SK-N-SH treated with all-trans-retinoic acid at 6 μM for 48 hours (cell line): ENCODE results near the gene NACA2.

Experiments
- ATAC-seq: fragments of 200-7000 bp; cut with Tn5 transposase; 3 replicates; pipeline ENCODE4 v1.9.1; 2020; ENCODE audit warnings: mild to moderate bottlenecking, moderate library complexity
- ARNTL ChIP-seq: fragments of 450-650 bp; formaldehyde crosslinking; IDR thresholded peaks from 2 replicates; pipeline ENCODE4 v1.5.0; 2020; ENCODE audit warnings: low read depth, mild to moderate bottlenecking, moderate library complexity, borderline replicate concordance
- CREB5 ChIP-seq: fragments of 250-450 bp; sonication (Bioruptor Pico); IDR thresholded peaks from 2 replicates; pipeline ENCODE4 v1.5.1; 2020; ENCODE audit warnings: low read depth, mild to moderate bottlenecking, moderate library complexity
- CSDC2 ChIP-seq: fragments of 250-450 bp; sonication (Bioruptor Pico); IDR thresholded peaks from 2 replicates; pipeline ENCODE4 v1.5.0; 2020; ENCODE audit warnings: mild to moderate bottlenecking, moderate library complexity
- CSRNP3 ChIP-seq: fragments of 250-450 bp; sonication (Bioruptor Pico); IDR thresholded peaks from 2 replicates; pipeline ENCODE4 v1.5.1; 2021; ENCODE audit warnings: mild to moderate bottlenecking, moderate library complexity
- ESRRG ChIP-seq: fragments of 250-450 bp; sonication (Bioruptor Pico); IDR thresholded peaks from 2 replicates; pipeline ENCODE4 v1.6.1; 2021; ENCODE audit warnings: mild to moderate bottlenecking
- GLIS3 ChIP-seq: fragments of 250-450 bp; sonication (Bioruptor Pico); IDR thresholded peaks from 2 replicates; pipeline ENCODE4 v1.5.0; 2020; ENCODE audit warnings: mild to moderate bottlenecking, moderate library complexity
- ISL1 ChIP-seq: fragments of 250-450 bp; sonication (Bioruptor Pico); IDR thresholded peaks from 2 replicates; pipeline ENCODE4 v2.1.2; 2022; ENCODE audit warnings: mild to moderate bottlenecking, moderate library complexity
- OSR1 ChIP-seq: fragments of 250-450 bp; sonication (Bioruptor Pico); IDR thresholded peaks from 2 replicates; pipeline ENCODE4 v1.8.0; 2022; ENCODE audit warnings: moderate library complexity, mild to moderate bottlenecking, inconsistent platforms
- PATZ1 ChIP-seq: fragments of 250-450 bp; sonication (Bioruptor Pico); IDR thresholded peaks from 2 replicates; pipeline ENCODE4 v1.8.0; 2020; ENCODE audit warnings: mild to moderate bottlenecking, moderate library complexity, borderline replicate concordance
- POU6F1 ChIP-seq: fragments of 250-450 bp; sonication (Bioruptor Pico); IDR thresholded peaks from 2 replicates; pipeline ENCODE4 v1.8.0; 2021; ENCODE audit warnings: low read depth, mild to moderate bottlenecking, moderate library complexity, borderline replicate concordance
- PPARA ChIP-seq: fragments of 250-450 bp; sonication (Bioruptor Pico); IDR thresholded peaks from 2 replicates; pipeline ENCODE4 v1.5.0; 2020; ENCODE audit warnings: mild to moderate bottlenecking, borderline replicate concordance
- RARB ChIP-seq: fragments of 250-450 bp; sonication (Bioruptor Pico); IDR thresholded peaks from 2 replicates; pipeline ENCODE4 v1.8.0; 2021; ENCODE audit warnings: mild to moderate bottlenecking, moderate library complexity
- SNAI2 ChIP-seq: fragments of 250-450 bp; sonication (Bioruptor Pico); IDR thresholded peaks from 2 replicates; pipeline ENCODE4 v1.5.0; 2020; ENCODE audit warnings: mild to moderate bottlenecking, moderate library complexity
- TCF4 ChIP-seq: fragments of 250-450 bp; sonication (Bioruptor Pico); IDR thresholded peaks from 2 replicates; pipeline ENCODE4 v1.8.0; 2021; ENCODE audit warnings: mild to moderate bottlenecking, moderate library complexity, borderline replicate concordance
- TSHZ2 ChIP-seq: fragments of 250-450 bp; sonication (Bioruptor Pico); IDR thresholded peaks from 2 replicates; pipeline ENCODE4 v1.5.0; 2020; ENCODE audit warnings: mild to moderate bottlenecking, moderate library complexity
- ZC3H10 ChIP-seq: fragments of 250-450 bp; sonication (Bioruptor Pico); IDR thresholded peaks from 2 replicates; pipeline ENCODE4 v1.5.1; 2021; ENCODE audit warnings: mild to moderate bottlenecking, moderate library complexity
- ZFP3 ChIP-seq: fragments of 250-450 bp; sonication (Bioruptor Pico); IDR thresholded peaks from 2 replicates; pipeline ENCODE4 v1.5.0; 2020; ENCODE audit warnings: mild to moderate bottlenecking, moderate library complexity
- ZFP30 ChIP-seq: fragments of 450-650 bp; formaldehyde crosslinking; IDR thresholded peaks from 2 replicates; pipeline ENCODE4 v1.5.0; 2022; ENCODE audit warnings: mild to moderate bottlenecking, moderate library complexity
- ZNF565 ChIP-seq: fragments of 450-650 bp; formaldehyde crosslinking; conservative IDR thresholded peaks from 2 replicates; pipeline ENCODE4 v1.5.0; 2020; ENCODE audit warnings: low read depth, mild to moderate bottlenecking, moderate library complexity
- ZNF70 ChIP-seq: fragments of 450-650 bp; formaldehyde crosslinking; IDR thresholded peaks from 2 replicates; pipeline ENCODE4 v1.5.0; 2020; ENCODE audit warnings: mild to moderate bottlenecking, moderate library complexity
- ZNF8 ChIP-seq: fragments of 450-650 bp; formaldehyde crosslinking; IDR thresholded peaks from 2 replicates; pipeline ENCODE4 v1.5.0; 2020; ENCODE audit warnings: mild to moderate bottlenecking, moderate library complexity

Gene NACA2

GRCh38 chr17:61593426-61593825 is 2.4 kb upstream of the NACA2 start:
- TF ChIP-seq CSDC2 (CRISPR knock-in tag) (no peak), POU6F1 (no peak), GLIS3 (CRISPR knock-in tag) (no peak)
- no peak for ATAC-seq

GRCh38 chr17:61591930-61592329 is 911 bp upstream of the NACA2 start:
- TF ChIP-seq GLIS3 (CRISPR knock-in tag), result no peak
- TF ChIP-seq CSRNP3 (CRISPR knock-in tag), result no peak
- TF ChIP-seq RARB (CRISPR knock-in tag), result no peak
- no peak for TF ChIP-seq TSHZ2 (CRISPR knock-in tag)
- TF ChIP-seq SNAI2 (CRISPR knock-in tag), result no peak
- no peak for TF ChIP-seq CSDC2 (CRISPR knock-in tag)
- no peak for ATAC-seq

- ATAC-seq, result no peak
- TF ChIP-seq ZNF70 (CRISPR knock-in tag), result no peak
- no peak for TF ChIP-seq ARNTL (CRISPR knock-in tag)
- TF ChIP-seq ZFP3 (CRISPR knock-in tag), result no peak
- no peak for TF ChIP-seq OSR1 (CRISPR knock-in tag)
- TF ChIP-seq PPARA, result no peak
- no peak for TF ChIP-seq ZNF8 (CRISPR knock-in tag)
- no peak for TF ChIP-seq SNAI2 (CRISPR knock-in tag)
- no peak for TF ChIP-seq ZFP30 (CRISPR knock-in tag)
- no peak for TF ChIP-seq GLIS3 (CRISPR knock-in tag)
- no peak for TF ChIP-seq RARB (CRISPR knock-in tag)
- TF ChIP-seq PATZ1 (CRISPR knock-in tag), result no peak
- no peak for TF ChIP-seq ZNF565
- no peak for TF ChIP-seq ISL1
- TF ChIP-seq ZC3H10, result no peak
- no peak for TF ChIP-seq ESRRG
- TF ChIP-seq CREB5 (CRISPR knock-in tag), result no peak
- TF ChIP-seq TCF4 (CRISPR knock-in tag), result no peak
- TF ChIP-seq CSDC2 (CRISPR knock-in tag), result no peak
- no peak for TF ChIP-seq CSRNP3 (CRISPR knock-in tag)
Measured at GRCh38 chr17:61589990-61590389, 1.0 kb downstream of the NACA2 start.
